BJ (cell line): ENCODE data around the gene CA10. TPM values are rescaled to one million over a fixed set of nuclear protein-coding genes. Genes with fewer than 3 reads are reported as not detected.

Experiments
- CTCF ChIA-PET: fragments of 350-600 bp; formaldehyde crosslinking; extraction: SDS; loops from one replicate; lab custom pipeline; 2021; ENCODE audit warnings: antibody characterized with exemption, inconsistent platforms; lab: Yijun Ruan, JAX
- POLR2A ChIA-PET: fragments of 300-600 bp; sonication (Branson Sonifier 250); formaldehyde crosslinking; extraction: SDS; loops from one replicate; lab custom pipeline; 2021; ENCODE audit warnings: antibody characterized with exemption; lab: Charles Lee
- DNase-seq: peaks from one replicate; pipeline ENCODE4 v3.0.0-alpha.2; 2011; ENCODE audit warnings: low read depth
- H3K27me3 ChIP-seq: 2 replicates; pipeline ENCODE4 v1.6.0; 2011; ENCODE audit warnings: low read length; ENCODE audit not compliant: control insufficient read depth, insufficient read depth
- H3K36me3 ChIP-seq: 2 replicates; pipeline ENCODE4 v1.5.1; 2011; ENCODE audit warnings: low read length; ENCODE audit not compliant: control insufficient read depth, insufficient read depth
- H3K4me3 ChIP-seq: 2 replicates; pipeline ENCODE4 v1.5.1; 2011; ENCODE audit warnings: low read depth, mild to moderate bottlenecking, control low read depth, low read length
- CTCF ChIP-seq: IDR thresholded peaks from 2 replicates; pipeline ENCODE4 v1.5.1; 2011; ENCODE audit warnings: low read depth, mild to moderate bottlenecking, control low read depth, inconsistent platforms, low read length, moderate library complexity; ENCODE audit not compliant: insufficient read depth
- polyA plus RNA-seq: library from polyadenylated mRNA; depleted of rRNA; stranded (reverse); fragments of >200 nt; gene quantifications from 2 replicates; pipeline ENCODE4 v1.2.3, GENCODE V29; 2011

Gene CA10
- polyA plus RNA-seq, 1 experiment, result not detected

- no peak for DNase-seq
- POLR2A ChIA-PET, result no interaction called here
These were observed 439.5 kb downstream of the CA10 start for GRCh38 chr17:51718983-51719382.

GRCh38 chr17:51711581-51711980 is 446.9 kb downstream of the CA10 start:
- DNase-seq, result no peak
- ChIA-PET CTCF (no interaction called here), POLR2A (no interaction called here)
- H3K36me3 ChIP-seq, result no peaks in the 10 kb centered on the region
- no peak for TF ChIP-seq CTCF
- H3K4me3 ChIP-seq, result no peak overlapping the region
- no peaks in the 10 kb centered on the region for H3K27me3 ChIP-seq

More at GRCh38 chr17:51718983-51719382, 439.5 kb downstream of the CA10 start:
- CTCF ChIA-PET, result no interaction called here
- Histone ChIP-seq H3K4me3 (no peak overlapping the region), H3K36me3 (no peaks in the 10 kb centered on the region), H3K27me3 (no peaks in the 10 kb centered on the region)
- no peak for TF ChIP-seq CTCF

- no peak for TF ChIP-seq CTCF
- POLR2A ChIA-PET, result no interaction called here
- DNase-seq, result no peak
- Histone ChIP-seq H3K27me3 (no peaks in the 10 kb centered on the region), H3K4me3 (no peak overlapping the region), H3K36me3 (no peaks in the 10 kb centered on the region)
- CTCF ChIA-PET, result no interaction called here
These were observed 447.9 kb downstream of the CA10 start for GRCh38 chr17:51710634-51710979.

GRCh38 chr17:51709694-51710633 is 448.6 kb downstream of the CA10 start:
- DNase-seq, result no peak
- CTCF ChIA-PET, result no interaction called here
- POLR2A ChIA-PET, result no interaction called here
- no peak for TF ChIP-seq CTCF
- H3K4me3 ChIP-seq, result no peak overlapping the region
- no peaks in the 10 kb centered on the region for H3K36me3 ChIP-seq
- no peaks in the 10 kb centered on the region for H3K27me3 ChIP-seq

- no peak for DNase-seq
- H3K4me3 ChIP-seq, result no peak overlapping the region
- no peaks in the 10 kb centered on the region for H3K27me3 ChIP-seq
- CTCF ChIA-PET, result no interaction called here
- no peak for TF ChIP-seq CTCF
- H3K36me3 ChIP-seq, result no peaks in the 10 kb centered on the region
- POLR2A ChIA-PET, result no interaction called here
These were observed 451.3 kb downstream of the CA10 start for GRCh38 chr17:51707216-51707615.
